HFFc6 (cell line): ENCODE results near the gene OLAH. TPM values are rescaled to one million over a fixed set of nuclear protein-coding genes. Genes with fewer than 3 reads are reported as not detected.

Experiments used
- DNase-seq: peaks from one replicate; pipeline ENCODE4 v3.0.0-alpha.2; 2018
- H3K27ac Mint-ChIP-seq: 2 replicates; pipeline ENCODE4 v1.8.0; 2020; ENCODE audit warnings: mild to moderate bottlenecking, mixed read lengths
- H3K27me3 Mint-ChIP-seq: 2 replicates; pipeline ENCODE4 v1.8.0; 2021; ENCODE audit warnings: mild to moderate bottlenecking, moderate library complexity, mixed read lengths; ENCODE audit not compliant: insufficient read depth
- H3K36me3 Mint-ChIP-seq: 2 replicates; pipeline ENCODE4 v1.8.0; 2021; ENCODE audit warnings: low read depth, mixed read lengths
- H3K4me1 Mint-ChIP-seq: 2 replicates; pipeline ENCODE4 v1.8.0; 2020; ENCODE audit warnings: low read depth, mixed read lengths
- H3K4me3 Mint-ChIP-seq: 2 replicates; pipeline ENCODE4 v1.8.0; 2020; ENCODE audit warnings: mild to moderate bottlenecking, moderate library complexity, mixed read lengths
- H3K9me3 Mint-ChIP-seq: 2 replicates; pipeline ENCODE4 v1.8.0; 2020; ENCODE audit warnings: mild to moderate bottlenecking, mixed read lengths
- CTCF ChIP-seq: fragments of 200-600 bp; sonication (generic); IDR thresholded peaks from 2 replicates; pipeline ENCODE4 v1.5.0; 2021; ENCODE audit warnings: antibody characterized with exemption, mild to moderate bottlenecking
- total RNA-seq, 6 experiments: library from RNA; stranded (reverse); fragmentation: NEBNext Ultra II Directional; extraction: Animal tissue kit (Norgen Biotek cat#: 25700); gene quantifications; 2 replicates in 1 of 6; 3 replicates in 5 of 6; pipeline ENCODE4 v1.2.3, GENCODE V29; 2021

The OLAH gene
- total RNA-seq, 6 experiments from 2014 or later = not detected

GRCh38 chr10:15027741-15028140, 16.0 kb upstream of the OLAH start:
- Mint-ChIP-seq H3K27me3 (peaks cover 39% of the 10 kb centered on the region), H3K27ac (no peak overlapping the region), H3K36me3 (no peaks in the 10 kb centered on the region), H3K4me3 (no peak overlapping the region), H3K9me3 (no peaks in the 10 kb centered on the region), H3K4me1 (no peaks in the 10 kb centered on the region)
- no peak for DNase-seq
- TF ChIP-seq CTCF = no peak

GRCh38 chr10:15035385-15036301, 8.1 kb upstream of the OLAH start:
- Mint-ChIP-seq H3K27me3 (peaks cover 33% of the 10 kb centered on the region), H3K27ac (no peak overlapping the region), H3K4me3 (peak overlapping the region; percentile 71), H3K9me3 (peaks cover 6% of the 10 kb centered on the region), H3K36me3 (no peaks in the 10 kb centered on the region), H3K4me1 (peaks cover 11% of the 10 kb centered on the region)
- DNase-seq = peak; percentile 2
- no peak for TF ChIP-seq CTCF

DNA sequence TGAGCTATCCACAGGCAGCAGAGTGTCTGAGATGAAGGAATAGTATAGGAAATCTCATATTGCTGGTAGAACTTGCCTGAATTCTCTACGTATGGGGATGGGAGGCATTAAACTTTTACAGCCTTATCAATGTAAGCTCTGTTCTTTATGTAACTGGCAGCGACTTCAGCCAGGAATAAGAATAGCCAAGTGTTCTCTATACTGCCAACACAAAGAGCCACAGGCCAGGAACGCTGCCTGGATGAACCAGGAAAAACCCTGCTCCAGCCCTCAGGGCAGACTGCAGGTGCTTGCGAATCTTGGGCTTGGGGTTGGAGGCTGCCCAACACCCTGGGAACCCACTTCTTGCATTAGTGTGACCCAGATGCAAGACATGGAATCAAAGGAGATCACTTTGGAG, 6.1 kb upstream of the OLAH start:
- Mint-ChIP-seq H3K27me3 (peaks cover 23% of the 10 kb centered on the region), H3K4me1 (peaks cover 11% of the 10 kb centered on the region), H3K9me3 (peaks cover 6% of the 10 kb centered on the region), H3K27ac (no peak overlapping the region), H3K4me3 (no peak overlapping the region), H3K36me3 (no peaks in the 10 kb centered on the region)
- no peak for DNase-seq
- no peak for TF ChIP-seq CTCF

DNA sequence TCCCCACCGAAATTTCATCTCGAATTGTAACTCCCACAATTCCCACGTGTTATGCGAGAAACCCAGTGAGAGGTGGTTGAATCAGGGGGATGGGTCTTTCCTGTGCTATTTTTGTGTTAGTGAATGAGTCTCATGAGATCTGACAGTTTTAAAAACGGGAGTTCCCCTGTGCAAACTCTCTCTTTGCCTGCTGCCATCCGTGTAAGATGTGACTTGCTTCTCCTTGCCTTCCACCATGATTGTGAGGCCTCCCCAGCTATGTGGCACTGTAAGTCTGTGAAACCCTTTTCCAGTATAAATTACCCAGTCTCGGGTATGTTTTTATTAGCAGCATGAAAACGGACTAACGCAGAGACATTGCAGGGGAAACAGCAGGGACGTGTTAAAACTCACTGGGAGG, 5.3 kb upstream of the OLAH start:
- Mint-ChIP-seq H3K9me3 (peaks cover 6% of the 10 kb centered on the region), H3K4me3 (no peak overlapping the region), H3K36me3 (no peaks in the 10 kb centered on the region), H3K27me3 (peaks cover 25% of the 10 kb centered on the region), H3K4me1 (peaks cover 12% of the 10 kb centered on the region), H3K27ac (no peak overlapping the region)
- no peak for DNase-seq
- TF ChIP-seq CTCF = no peak

- no peaks in the 10 kb centered on the region for H3K36me3 Mint-ChIP-seq
- H3K4me1 Mint-ChIP-seq = peaks cover 15% of the 10 kb centered on the region
- no peak for TF ChIP-seq CTCF
- H3K27ac Mint-ChIP-seq = no peak overlapping the region
- DNase-seq = no peak
- no peaks in the 10 kb centered on the region for H3K9me3 Mint-ChIP-seq
- H3K27me3 Mint-ChIP-seq = peaks cover 9% of the 10 kb centered on the region
- no peak overlapping the region for H3K4me3 Mint-ChIP-seq
These were observed 1.6 kb downstream of the OLAH start for GRCh38 chr10:15045380-15045779.
